H1 (cell line): ENCODE results near the gene TMEM126B. TPM values are rescaled to one million over a fixed set of nuclear protein-coding genes. Genes with fewer than 3 reads are reported as not detected.

Experiments used
- ATF2 ChIP-seq: IDR thresholded peaks from 2 replicates; pipeline ENCODE4 v1.6.1; 2012; ENCODE audit warnings: low read length, inconsistent platforms
- BACH1 ChIP-seq: IDR thresholded peaks from 2 replicates; pipeline ENCODE4 v1.6.1; 2012; ENCODE audit warnings: low read length, improper control_type of control experiment
- CTCF ChIP-seq, 3 experiments: IDR thresholded peaks; 1 replicate in 2 of 3; 2 replicates in 1 of 3; pipeline versions ENCODE4 v1.5.1 to v1.6.1; 2011; ENCODE audit warnings: low read length in 3 of 3, mild to moderate bottlenecking in 3 of 3, inconsistent platforms in 2 of 3, low read depth in 1 of 3, moderate library complexity in 1 of 3; ENCODE audit not compliant: insufficient read depth in 1 of 3; ENCODE audit errors: control extremely low read depth in 1 of 3
- FOSL1 ChIP-seq: IDR thresholded peaks from 2 replicates; pipeline ENCODE4 v1.6.1; 2011; ENCODE audit warnings: mild to moderate bottlenecking, low read depth, low read length, moderate library complexity; ENCODE audit not compliant: insufficient read depth
- KDM1A ChIP-seq: fragments of 200-600, 300-600 bp; sonication (generic); IDR thresholded peaks from 2 replicates; pipeline ENCODE4 v1.7.1; 2016; ENCODE audit warnings: mild to moderate bottlenecking, low read length, borderline replicate concordance
- RBBP5 ChIP-seq: IDR thresholded peaks from 2 replicates; pipeline ENCODE4 v1.7.1; 2012; ENCODE audit warnings: low read depth, mild to moderate bottlenecking, inconsistent platforms, low read length, moderate library complexity, borderline replicate concordance
- polyA plus RNA-seq, 7 experiments: library from polyadenylated mRNA; depleted of rRNA in 3 of 7; stranded (reverse) in 5 of 7; unstranded in 2 of 7; fragments of >200 nt in 5 of 7; fragments of 200-250 nt in 2 of 7; gene quantifications; 1 replicate in 5 of 7; 2 replicates in 1 of 7; 4 replicates in 1 of 7; pipeline versions ENCODE4 v1.2.1 to v1.2.3, GENCODE V29; 2011 to 2013; ENCODE audit warnings: missing spikeins in 2 of 7, mixed read lengths in 2 of 7
- total RNA-seq: library from RNA; stranded (reverse); fragmentation: NEBNext Ultra II Directional; extraction: Animal tissue kit (Norgen Biotek cat#: 25700); gene quantifications from 2 replicates; pipeline ENCODE4 v1.2.1, GENCODE V29; 2021

Gene TMEM126B
- total and polyA plus RNA-seq, 2 of the 8 experiments (the other 6 are each of a cell fraction or from before 2014, with no cell fraction given): 85.6 to 101 TPM

GRCh38 chr11:85682330-85683305 is 54.2 kb downstream of the TMEM126B start (continued):
- TF ChIP-seq CTCF (IDR thresholded peaks at IDR 0.05; ENCODE audit: control extremely low read depth in 1 of 3, insufficient read depth in 1 of 3, low read depth in 1 of 3, low read length in 3 of 3) (no peak), KDM1A (no peak), FOSL1 (no peak), BACH1 (no peak), RBBP5 (no peak), ATF2 (no peak)
